Lower lobe of right lung (tissue), 2 donors: ENCODE results near the gene MAD2L2. TPM values are rescaled to one million over a fixed set of nuclear protein-coding genes. Genes with fewer than 3 reads are reported as not detected.

Experiments
- ATAC-seq, 2 donors: fragments of 200-7000 bp; cut with Tn5 transposase; one replicate each; pipeline ENCODE4 v1.9.1; 2020 to 2022; ENCODE audit warnings: mild to moderate bottlenecking in 2 of 2, moderate library complexity in 2 of 2
- DNase-seq: peaks from one replicate; pipeline ENCODE4 v3.0.0-alpha.2; 2020
- H3K27ac ChIP-seq: fragments of 200-600 bp; one replicate; pipeline ENCODE4 v1.8.0; 2022
- H3K27me3 ChIP-seq: fragments of 200-600 bp; one replicate; pipeline ENCODE4 v1.8.0; 2022; ENCODE audit warnings: low read depth
- H3K36me3 ChIP-seq: fragments of 200-600 bp; one replicate; pipeline ENCODE4 v1.8.0; 2022; ENCODE audit warnings: mild to moderate bottlenecking
- H3K4me1 ChIP-seq: fragments of 200-600 bp; one replicate; pipeline ENCODE4 v1.8.0; 2022
- H3K4me3 ChIP-seq: fragments of 200-600 bp; one replicate; pipeline ENCODE4 v1.8.0; 2022; ENCODE audit warnings: mild to moderate bottlenecking
- H3K9me3 ChIP-seq: fragments of 200-600 bp; one replicate; pipeline ENCODE4 v1.8.0; 2022
- intact Hi-C: fragments of 100-400 bp; cut with DNase I; formaldehyde crosslinking; loops from one replicate; pipeline ENCODE4 v1.11.0; 2022
- total RNA-seq: library from RNA; stranded (reverse); fragmentation: NEBNext Ultra II Directional; extraction: Animal tissue kit (Norgen Biotek cat#: 25700); gene quantifications from one replicate; pipeline ENCODE4 v1.2.1, GENCODE V29; 2021
- TF ChIP-seq, protein P1 (sequence below): fragments of 200-600 bp; IDR thresholded peaks from one replicate; pipeline ENCODE4 v1.8.0; 2022; ENCODE audit warnings: antibody characterized with exemption, mild to moderate bottlenecking
- donor health status: DM: no; HTN: yes; CAD: no; lungs with severe emphysema.

The MAD2L2 gene
- total RNA-seq, 1 donor from 2014 or later, result 20.8 TPM

DNA sequence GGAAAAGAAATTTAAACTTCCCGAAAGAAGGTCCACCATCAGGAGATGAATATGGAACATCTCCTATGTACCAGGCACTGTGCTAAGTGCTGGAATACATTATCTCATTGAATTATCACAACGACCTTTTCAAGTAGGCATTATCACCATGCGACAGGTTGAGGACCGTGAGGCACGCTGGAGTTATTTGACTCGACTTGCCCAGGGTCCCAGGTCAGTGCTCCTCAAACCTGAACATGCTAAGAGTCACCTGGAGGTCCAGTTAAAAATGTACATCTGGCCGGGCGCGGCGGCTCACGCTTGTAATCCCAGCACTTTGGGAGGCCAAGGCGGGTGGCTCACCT lies 39.1 kb upstream of the MAD2L2 start:
- Histone ChIP-seq H3K4me3 (no peak overlapping the region), H3K27me3 (no peaks in the 10 kb centered on the region)
- ATAC-seq, result no peak

DNA sequence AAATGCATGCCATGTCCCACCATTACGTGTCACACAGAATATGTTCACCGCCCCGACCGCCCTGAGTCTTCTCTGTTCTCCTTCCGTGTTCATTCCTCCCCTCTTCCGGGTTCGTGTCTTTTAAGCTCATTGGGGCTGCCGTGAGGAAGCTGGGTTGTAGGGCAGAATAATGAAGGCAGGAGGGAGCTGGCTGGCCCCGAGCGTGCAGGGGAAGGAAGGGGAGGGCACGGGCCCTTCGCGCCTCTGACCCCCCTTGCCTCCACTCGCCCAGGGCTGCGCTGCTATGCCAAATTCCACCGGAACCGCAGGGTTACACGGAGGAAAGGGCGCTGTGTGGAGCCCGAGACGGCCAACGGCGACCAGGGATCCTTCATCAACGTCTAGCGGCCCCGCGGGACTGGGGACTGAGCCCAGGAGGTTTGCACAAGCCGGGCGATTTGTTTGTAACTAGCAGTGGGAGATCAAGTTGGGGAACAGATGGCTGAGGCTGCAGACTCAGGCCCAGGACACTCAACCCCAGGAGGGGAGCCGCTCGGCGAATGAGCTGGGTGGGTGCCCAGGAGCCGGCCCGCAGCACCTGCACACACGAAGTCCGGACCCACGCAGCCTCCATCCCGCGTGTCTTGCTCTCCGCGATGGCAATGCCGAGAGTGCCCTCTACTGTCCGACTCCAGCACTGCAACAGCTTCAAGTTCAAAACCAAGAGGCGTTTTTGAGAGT lies 38.5 kb upstream of the MAD2L2 start:
- intact Hi-C loops, result loop anchor here (10.0 kb wide), 1 partner anchor 55 kb away; the partner anchor contains the start of gene FBXO6
- Histone ChIP-seq H3K9me3 (no peaks in the 10 kb centered on the region), H3K4me1 (peaks cover 21% of the 10 kb centered on the region), H3K4me3 (peak overlapping the region; percentile 57), H3K36me3 (no peaks in the 10 kb centered on the region), H3K27me3 (no peaks in the 10 kb centered on the region), H3K27ac (peak overlapping the region; percentile 85)
- DNase-seq (peak; percentile 91), ATAC-seq (peak; percentile 90 to 93)
- TF ChIP-seq, protein P1, sequence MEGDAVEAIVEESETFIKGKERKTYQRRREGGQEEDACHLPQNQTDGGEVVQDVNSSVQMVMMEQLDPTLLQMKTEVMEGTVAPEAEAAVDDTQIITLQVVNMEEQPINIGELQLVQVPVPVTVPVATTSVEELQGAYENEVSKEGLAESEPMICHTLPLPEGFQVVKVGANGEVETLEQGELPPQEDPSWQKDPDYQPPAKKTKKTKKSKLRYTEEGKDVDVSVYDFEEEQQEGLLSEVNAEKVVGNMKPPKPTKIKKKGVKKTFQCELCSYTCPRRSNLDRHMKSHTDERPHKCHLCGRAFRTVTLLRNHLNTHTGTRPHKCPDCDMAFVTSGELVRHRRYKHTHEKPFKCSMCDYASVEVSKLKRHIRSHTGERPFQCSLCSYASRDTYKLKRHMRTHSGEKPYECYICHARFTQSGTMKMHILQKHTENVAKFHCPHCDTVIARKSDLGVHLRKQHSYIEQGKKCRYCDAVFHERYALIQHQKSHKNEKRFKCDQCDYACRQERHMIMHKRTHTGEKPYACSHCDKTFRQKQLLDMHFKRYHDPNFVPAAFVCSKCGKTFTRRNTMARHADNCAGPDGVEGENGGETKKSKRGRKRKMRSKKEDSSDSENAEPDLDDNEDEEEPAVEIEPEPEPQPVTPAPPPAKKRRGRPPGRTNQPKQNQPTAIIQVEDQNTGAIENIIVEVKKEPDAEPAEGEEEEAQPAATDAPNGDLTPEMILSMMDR, result peak; percentile 98

More for the DNA sequence above, 39.1 kb upstream of the MAD2L2 start:
- DNase-seq, result no peak
- no peaks in the 10 kb centered on the region for H3K36me3 ChIP-seq
- TF ChIP-seq, protein P1, result no peak
- intact Hi-C loops, result no loop called here
- H3K4me1 ChIP-seq, result peaks cover 21% of the 10 kb centered on the region
- H3K27ac ChIP-seq, result no peak overlapping the region
- H3K9me3 ChIP-seq, result no peaks in the 10 kb centered on the region

DNA sequence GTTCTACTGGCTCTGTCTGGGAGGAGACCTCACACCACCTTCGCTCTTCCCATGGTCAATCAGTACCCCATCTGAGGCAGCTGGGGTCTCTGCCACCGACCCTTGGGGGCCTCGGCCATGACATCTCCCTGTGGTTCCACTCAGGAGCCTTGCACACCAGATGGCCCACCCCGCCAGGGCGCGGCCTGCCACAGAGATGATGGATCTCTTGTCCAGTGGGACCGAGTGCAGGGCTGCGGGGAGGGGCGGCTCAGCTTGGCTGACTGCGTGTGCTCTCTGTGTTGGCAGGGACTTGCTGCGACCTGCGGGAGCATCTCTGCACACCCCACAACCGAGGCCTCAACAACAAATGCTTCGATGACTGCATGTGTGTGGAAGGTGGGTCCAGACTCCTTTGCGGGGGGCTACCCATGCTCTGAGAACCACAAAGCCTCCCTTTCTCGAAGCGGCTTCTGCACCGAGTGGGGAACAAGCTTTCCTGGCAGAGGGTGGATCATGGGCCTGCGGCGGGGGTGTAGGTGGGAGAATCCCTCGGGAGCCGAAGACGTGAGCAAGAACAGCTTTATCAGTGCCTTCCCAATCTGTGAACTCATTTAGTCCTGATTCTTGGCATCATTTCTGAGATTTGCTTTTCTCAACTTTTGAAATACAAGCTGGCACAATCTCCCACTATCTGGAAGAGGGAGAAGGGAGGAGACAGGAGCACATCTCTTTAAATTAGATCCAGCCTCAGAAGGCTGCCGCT lies 34.1 kb upstream of the MAD2L2 start:
- TF ChIP-seq, protein P1, result no peak
- peaks cover 7% of the 10 kb centered on the region for H3K27me3 ChIP-seq
- DNase-seq, result no peak
- H3K27ac ChIP-seq, result no peak overlapping the region
- no peak overlapping the region for H3K4me3 ChIP-seq
- H3K4me1 ChIP-seq, result peaks cover 11% of the 10 kb centered on the region
- intact Hi-C loops, result loop anchor here (10.0 kb wide), 1 partner anchor 50 kb away; the partner anchor contains the start of gene FBXO6
- no peaks in the 10 kb centered on the region for H3K9me3 ChIP-seq
- H3K36me3 ChIP-seq, result no peaks in the 10 kb centered on the region
- ATAC-seq, result no peak

DNA sequence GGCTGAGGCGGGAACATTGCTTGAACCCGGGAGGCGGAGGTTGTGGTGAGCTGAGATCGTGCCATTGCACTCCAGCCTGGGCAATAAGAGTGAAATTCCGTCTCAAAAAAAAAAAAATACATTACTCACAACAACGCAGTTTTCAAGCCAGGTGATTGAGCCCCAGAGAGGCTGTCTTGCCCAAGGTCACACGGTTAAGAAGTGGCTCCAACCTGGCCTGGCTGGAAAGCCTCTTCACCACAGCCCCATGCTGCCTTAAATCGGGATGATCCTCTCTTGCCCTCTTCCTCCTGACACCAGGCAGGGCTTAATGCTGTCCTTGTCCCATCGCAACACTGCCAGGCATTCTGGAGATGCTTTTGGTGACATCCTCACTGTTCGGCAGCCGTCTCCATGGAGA lies 32.1 kb upstream of the MAD2L2 start:
- DNase-seq (no peak), ATAC-seq (no peak)
- TF ChIP-seq, protein P1, result no peak
- intact Hi-C loops, result loop anchor here (10.0 kb wide), 1 partner anchor 48 kb away; the partner anchor contains the start of gene FBXO6
- Histone ChIP-seq H3K4me3 (no peak overlapping the region), H3K27me3 (peaks cover 16% of the 10 kb centered on the region), H3K9me3 (no peaks in the 10 kb centered on the region), H3K4me1 (no peaks in the 10 kb centered on the region), H3K36me3 (no peaks in the 10 kb centered on the region), H3K27ac (no peak overlapping the region)

DNA sequence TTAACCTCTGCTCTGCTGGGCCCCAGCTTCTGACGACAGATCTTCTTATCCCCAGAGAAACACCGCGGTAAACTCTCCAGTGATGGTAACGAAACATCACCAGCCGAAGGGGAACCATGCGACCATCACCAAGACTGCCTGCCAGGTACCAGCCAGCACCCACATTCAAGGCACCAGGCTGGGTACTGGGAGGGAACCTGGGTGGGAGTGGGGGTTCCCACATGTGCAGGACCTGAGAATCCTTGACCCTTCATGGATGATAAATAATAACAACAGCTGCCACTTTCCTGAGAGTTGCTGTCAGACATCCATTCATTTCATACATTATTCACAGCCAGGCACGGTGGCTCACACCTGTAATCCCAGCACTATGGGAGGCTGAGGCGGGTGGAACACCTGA lies 31.3 kb upstream of the MAD2L2 start:
- Histone ChIP-seq H3K9me3 (no peaks in the 10 kb centered on the region), H3K36me3 (no peaks in the 10 kb centered on the region), H3K4me3 (no peak overlapping the region), H3K27ac (no peak overlapping the region), H3K27me3 (peaks cover 16% of the 10 kb centered on the region), H3K4me1 (no peaks in the 10 kb centered on the region)
- TF ChIP-seq, protein P1, result no peak
- no peak for ATAC-seq
- intact Hi-C loops, result loop anchor here (10.0 kb wide), 1 partner anchor 47 kb away; the partner anchor contains the start of gene FBXO6
- no peak for DNase-seq
